ENCODE results near the gene ZFP62. TPM values are rescaled to one million over a fixed set of nuclear protein-coding genes. Genes with fewer than 3 reads are reported as not detected.

The ZFP62 gene
- total RNA-seq, 4 donors from 2014 or later = 19.1 to 34.9 (median 21.4) TPM

DNA sequence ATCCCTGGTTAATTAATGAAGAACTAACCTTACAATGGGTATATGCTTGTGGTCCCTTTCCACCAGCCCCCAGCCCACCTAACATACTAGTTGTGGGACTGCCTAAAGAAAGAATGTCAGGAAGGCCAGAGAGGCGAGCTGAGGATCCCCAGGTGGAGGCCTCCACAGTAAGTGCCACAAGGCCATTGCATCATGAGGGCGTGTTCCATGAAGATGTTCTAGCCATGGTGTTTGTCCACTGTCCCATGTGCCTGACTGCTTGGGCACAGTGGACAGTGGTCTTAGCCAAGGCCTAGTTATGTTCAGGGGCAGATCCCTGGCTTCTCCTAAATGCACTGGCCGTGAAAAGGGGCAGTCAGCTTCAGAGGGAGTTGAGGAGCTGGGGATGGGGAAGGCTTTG is 21.1 kb downstream of the ZFP62 start:
- no peak overlapping the region for H3K4me3 ChIP-seq
- H3K27ac ChIP-seq = no peak overlapping the region
- 100% methylated on average over 1 to 2 of the region's 3 CpGs for WGBS, 2 donors (ENCODE audit: low coverage in 1 of 2)
- TF ChIP-seq POLR2A (IDR thresholded peaks at IDR 0.05) (no peak), POLR2AphosphoS5 (IDR thresholded peaks at IDR 0.05) (no peak), CTCF (IDR thresholded peaks at IDR 0.05) (no peak), EP300 (IDR thresholded peaks at IDR 0.05) (no peak)
- peaks cover 0 to 31% of the 10 kb centered on the region in 2 donors for H3K36me3 ChIP-seq
- H3K27me3 ChIP-seq = no peaks in the 10 kb centered on the region
- no peaks in the 10 kb centered on the region for H3K9me3 ChIP-seq
- H3K4me1 ChIP-seq = no peaks in the 10 kb centered on the region
- no peak for ATAC-seq

DNA sequence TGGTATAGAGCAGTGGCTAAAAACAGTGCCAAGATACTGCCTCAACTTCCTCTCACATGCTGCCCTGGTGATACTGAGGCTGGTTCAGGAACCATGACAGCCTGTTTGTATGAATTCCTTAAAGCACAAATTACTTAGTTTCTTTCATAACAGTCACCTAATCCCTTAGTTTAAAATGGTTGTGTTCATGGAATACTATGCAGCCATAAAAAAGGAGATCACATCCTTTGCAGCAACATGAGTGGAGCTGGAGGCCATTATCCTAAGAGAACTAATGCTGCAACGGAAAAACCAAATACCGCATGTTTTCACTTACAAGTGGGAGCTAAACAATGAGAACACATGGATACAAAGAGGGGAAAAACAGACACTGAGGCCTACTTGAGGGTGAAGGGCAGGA is 21.8 kb downstream of the ZFP62 start:
- ATAC-seq = no peak
- Histone ChIP-seq H3K27ac (no peak overlapping the region), H3K4me3 (no peak overlapping the region), H3K27me3 (no peaks in the 10 kb centered on the region), H3K9me3 (no peaks in the 10 kb centered on the region), H3K4me1 (no peaks in the 10 kb centered on the region), H3K36me3 (peaks cover 0 to 38% of the 10 kb centered on the region in 2 donors)
- 96 to 100% methylated on average over 2 of the region's 2 CpGs for WGBS, 2 donors (ENCODE audit: low coverage in 1 of 2)
- TF ChIP-seq POLR2A (IDR thresholded peaks at IDR 0.05) (no peak), POLR2AphosphoS5 (IDR thresholded peaks at IDR 0.05) (no peak), EP300 (IDR thresholded peaks at IDR 0.05) (no peak), CTCF (IDR thresholded peaks at IDR 0.05) (no peak)

- no peaks in the 10 kb centered on the region for H3K27me3 ChIP-seq
- H3K4me3 ChIP-seq = no peak overlapping the region
- ATAC-seq = no peak
- H3K36me3 ChIP-seq = peaks cover 0 to 43% of the 10 kb centered on the region in 2 donors
- 92 to 97% methylated on average over 3 to 4 of the region's 4 CpGs for whole genome bisulfite sequencing, 2 donors (ENCODE audit: low coverage in 1 of 2)
- no peaks in the 10 kb centered on the region for H3K9me3 ChIP-seq
- no peak overlapping the region for H3K27ac ChIP-seq
- no peak for TF ChIP-seq EP300 (IDR thresholded peaks at IDR 0.05)
- TF ChIP-seq CTCF (IDR thresholded peaks at IDR 0.05) = no peak
- no peak for TF ChIP-seq POLR2A (IDR thresholded peaks at IDR 0.05)
- no peak for TF ChIP-seq POLR2AphosphoS5 (IDR thresholded peaks at IDR 0.05)
- H3K4me1 ChIP-seq = peaks cover 3 to 15% (median 5%) of the 10 kb centered on the region in 3 donors
Observed at GRCh38 chr5:180837478-180837877, 23.6 kb downstream of the ZFP62 start.

GRCh38 chr5:180832638-180833068 is 28.4 kb downstream of the ZFP62 start:
- Histone ChIP-seq H3K4me1 (peaks cover 7 to 42% (median 20%) of the 10 kb centered on the region in 3 donors), H3K4me3 (peak overlapping the region in 1 of 2 donors; percentile 90), H3K36me3 (peaks cover 0 to 46% of the 10 kb centered on the region in 2 donors), H3K27me3 (no peaks in the 10 kb centered on the region), H3K9me3 (peaks cover 0 to 13% (median 0%) of the 10 kb centered on the region in 3 donors), H3K27ac (peak overlapping the region in 3 of 4 donors; percentile 1 to 97 (median 95))
- no peak for TF ChIP-seq POLR2A (IDR thresholded peaks at IDR 0.05)
- TF ChIP-seq CTCF (IDR thresholded peaks at IDR 0.05) = no peak
- TF ChIP-seq EP300 (IDR thresholded peaks at IDR 0.05) = no peak
- no peak for TF ChIP-seq POLR2AphosphoS5 (IDR thresholded peaks at IDR 0.05)
- no peak for ATAC-seq
- 67 to 89% methylated on average over 1 to 2 of the region's 2 CpGs for WGBS, 2 donors (ENCODE audit: low coverage in 1 of 2)

Measured in gastroesophageal sphincter (tissue), 4 donors.